IPS DF 19.7 (cell line): ENCODE data around the gene RBM10.

Source experiments
- DNase-seq: peaks from one replicate; pipeline ENCODE4 v3.0.0-alpha.2; 2013; ENCODE audit warnings: low read depth, low spot score

RBM10 gene

GRCh38 chrX:47217852-47218279 lies 72.8 kb downstream of the RBM10 start:
- no peak for DNase-seq

- DNase-seq = no peak
Measured at GRCh38 chrX:47218280-47218919, 73.4 kb downstream of the RBM10 start, which contains the start of gene CDK16. Gene CDK16, plus strand, starts transcription at chrX:47218681. Its CDS starts 4,877 bp downstream, at chrX:47223558.

DNA sequence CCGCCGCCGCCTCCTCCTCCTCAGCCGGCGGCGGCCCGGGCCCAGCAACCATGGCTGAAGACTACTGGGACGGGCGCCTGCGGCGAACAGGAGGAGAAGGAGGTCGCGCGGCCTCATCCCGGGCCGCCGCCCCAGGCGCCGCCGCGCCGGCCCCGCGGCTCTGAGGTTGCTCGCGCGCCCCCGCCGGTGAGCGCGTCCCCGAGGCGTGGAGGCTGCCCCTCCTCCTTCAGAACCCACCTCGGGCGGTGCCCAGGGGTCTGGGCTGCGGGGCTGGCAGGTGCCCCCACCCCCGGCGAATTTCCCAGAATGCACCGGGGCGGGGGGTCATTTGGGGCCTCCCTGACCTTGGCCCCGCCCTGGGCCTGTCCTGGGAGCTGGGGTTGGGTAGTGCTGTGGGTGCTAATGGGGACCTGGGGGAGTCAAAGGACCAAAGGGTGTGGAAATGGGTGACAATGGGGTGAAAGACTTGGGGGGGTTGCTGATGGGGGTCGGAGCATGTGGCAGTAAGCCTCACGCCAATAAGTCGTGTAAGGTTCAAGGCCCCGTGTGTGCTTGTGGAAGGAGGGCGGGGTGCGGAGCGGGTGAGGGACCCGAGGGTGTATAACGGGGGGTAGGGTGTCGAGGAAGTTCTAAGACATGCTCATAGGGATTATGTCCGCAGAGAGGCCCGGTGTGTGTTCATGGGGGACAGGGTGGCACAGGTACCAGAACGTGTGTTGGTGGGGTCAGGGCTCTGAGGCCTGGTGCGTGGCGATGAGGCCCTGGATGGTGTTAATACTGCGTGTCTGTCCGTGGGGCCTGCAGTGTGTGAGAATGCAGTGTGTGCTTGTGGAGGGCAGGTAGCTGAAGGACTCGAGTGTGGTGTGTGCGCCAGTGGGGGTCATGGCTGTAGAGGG lies 74.1 kb downstream of the RBM10 start:
- no peak for DNase-seq

DNA sequence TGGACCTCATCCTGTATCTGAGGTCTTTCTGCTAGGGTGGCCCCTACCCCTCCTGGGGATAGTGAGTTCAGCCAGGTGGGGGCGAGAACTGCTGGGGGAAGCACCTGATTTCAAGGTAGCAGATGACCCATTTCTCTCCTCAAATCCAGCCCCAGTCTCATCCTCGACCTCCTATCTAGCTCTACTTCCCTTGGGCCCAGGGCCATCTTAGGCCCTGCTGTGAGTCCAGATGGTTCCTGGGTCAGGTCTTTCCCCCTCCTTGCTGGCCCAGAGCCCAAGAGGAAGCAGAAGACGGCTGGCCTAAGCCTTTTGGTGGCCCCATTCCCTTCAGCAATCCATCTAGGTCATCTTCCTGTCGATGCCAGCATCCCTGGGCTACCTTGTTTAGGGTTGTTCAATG lies 76.7 kb downstream of the RBM10 start:
- DNase-seq = no peak

GRCh38 chrX:47222751-47223350 lies 77.8 kb downstream of the RBM10 start:
- DNase-seq = no peak

- DNase-seq = no peak
Measured at GRCh38 chrX:47223476-47224250, 78.6 kb downstream of the RBM10 start.

GRCh38 chrX:47224266-47224895 lies 79.4 kb downstream of the RBM10 start:
- DNase-seq = no peak

- DNase-seq = no peak
Measured at GRCh38 chrX:47224896-47225290, 79.9 kb downstream of the RBM10 start.

GRCh38 chrX:47226071-47226470 lies 81.0 kb downstream of the RBM10 start:
- DNase-seq = no peak

GRCh38 chrX:47226531-47227333 lies 81.7 kb downstream of the RBM10 start:
- no peak for DNase-seq

DNA sequence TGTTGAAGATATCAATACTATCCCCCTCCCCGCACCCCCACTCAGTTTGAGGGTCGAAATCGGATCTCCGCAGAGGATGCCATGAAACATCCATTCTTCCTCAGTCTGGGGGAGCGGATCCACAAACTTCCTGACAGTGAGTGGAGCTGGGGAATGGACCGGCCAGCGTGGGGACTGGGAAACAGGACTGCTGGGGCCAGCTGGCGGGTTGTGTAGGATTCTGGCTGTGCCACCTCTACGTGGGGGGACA lies 82.2 kb downstream of the RBM10 start:
- no peak for DNase-seq

DNA sequence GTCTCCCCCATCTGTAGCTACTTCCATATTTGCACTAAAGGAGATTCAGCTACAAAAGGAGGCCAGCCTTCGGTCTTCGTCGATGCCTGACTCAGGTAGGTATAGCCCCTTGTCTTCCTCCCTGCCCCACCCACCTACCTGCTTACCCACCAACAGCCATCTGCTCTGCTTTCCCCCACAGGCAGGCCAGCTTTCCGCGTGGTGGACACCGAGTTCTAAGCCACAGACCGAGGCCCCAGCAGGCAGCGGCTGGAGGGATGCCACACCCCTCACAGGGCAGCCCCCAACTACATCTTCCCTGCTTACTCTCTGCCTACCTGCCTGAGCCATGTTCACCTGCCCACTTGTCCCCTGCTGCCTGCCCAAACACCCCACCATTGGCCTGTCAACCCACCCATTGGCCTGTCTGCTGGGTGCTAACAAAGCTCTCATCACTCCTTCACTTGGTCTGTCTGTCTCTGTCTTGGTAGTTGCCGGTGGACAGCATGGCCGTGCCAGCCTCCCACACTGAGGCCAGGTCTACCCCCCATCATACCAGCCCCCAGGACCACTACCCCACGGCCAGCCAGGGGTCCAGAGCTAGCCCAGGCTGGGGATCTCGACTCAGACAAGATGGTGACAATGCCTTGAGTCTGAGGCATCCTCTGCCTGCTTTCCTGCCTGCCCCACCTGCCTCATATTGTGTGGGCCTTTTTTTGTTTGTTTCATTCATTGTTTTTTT lies 83.7 kb downstream of the RBM10 start:
- no peak for DNase-seq

GRCh38 chrX:47229427-47229826 lies 84.4 kb downstream of the RBM10 start:
- DNase-seq = no peak

GRCh38 chrX:47230136-47230868 lies 85.3 kb downstream of the RBM10 start:
- no peak for DNase-seq

DNA sequence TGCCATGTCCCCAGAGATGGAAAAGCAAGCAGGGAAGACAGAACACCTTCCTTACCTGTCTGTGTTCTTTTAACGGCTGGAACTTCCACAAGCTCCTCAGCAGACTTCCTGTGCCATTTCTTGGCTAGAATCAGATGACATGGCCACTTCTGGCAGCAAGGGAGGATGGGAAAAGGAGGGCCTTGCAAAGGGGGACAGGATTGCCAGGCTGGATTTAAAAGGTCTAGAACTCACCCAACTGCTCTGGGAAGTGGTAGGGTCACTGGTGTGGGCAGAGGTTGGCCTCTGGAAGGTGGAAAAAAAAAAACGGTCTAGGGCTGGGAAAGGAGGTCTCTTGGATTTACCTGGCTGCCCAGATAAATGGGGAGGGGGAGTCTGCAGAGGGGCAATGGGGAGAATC lies 86.1 kb downstream of the RBM10 start:
- no peak for DNase-seq

- DNase-seq = no peak
Measured at GRCh38 chrX:47232197-47232802, 87.3 kb downstream of the RBM10 start.

GRCh38 chrX:47232803-47233332 lies 87.8 kb downstream of the RBM10 start, which contains the start of gene USP11:
Gene USP11, plus strand, starts transcription at chrX:47233009. Its CDS starts 35 bp downstream, at chrX:47233044.
- DNase-seq = no peak

- DNase-seq = peak; percentile 79
Measured at GRCh38 chrX:47233333-47234113, 88.5 kb downstream of the RBM10 start.
